Dermis microvascular lymphatic vessel endothelial cell (primary cell): ENCODE data around the gene LPP. TPM values are rescaled to one million over a fixed set of nuclear protein-coding genes. Genes with fewer than 3 reads are reported as not detected.
"Not testable (repeated sequence)": the region's sequence is repeated elsewhere in the genome, so short reads cannot be mapped to it uniquely, and the experiment has no call there.

Experiments
- DNase-seq, 2 donors: peaks; one replicate each; pipeline versions ENCODE4 v3.0.0 to v3.0.0-alpha.2; 2010; ENCODE audit warnings: low read depth in 2 of 2
- total RNA-seq: library from RNA; depleted of rRNA; stranded (reverse); fragments of >200 nt; gene quantifications from 2 replicates; pipeline ENCODE4 v1.2.1, GENCODE V29; 2014

Gene LPP
- total RNA-seq, 1 donor from 2014 or later = 23.1 TPM

DNA sequence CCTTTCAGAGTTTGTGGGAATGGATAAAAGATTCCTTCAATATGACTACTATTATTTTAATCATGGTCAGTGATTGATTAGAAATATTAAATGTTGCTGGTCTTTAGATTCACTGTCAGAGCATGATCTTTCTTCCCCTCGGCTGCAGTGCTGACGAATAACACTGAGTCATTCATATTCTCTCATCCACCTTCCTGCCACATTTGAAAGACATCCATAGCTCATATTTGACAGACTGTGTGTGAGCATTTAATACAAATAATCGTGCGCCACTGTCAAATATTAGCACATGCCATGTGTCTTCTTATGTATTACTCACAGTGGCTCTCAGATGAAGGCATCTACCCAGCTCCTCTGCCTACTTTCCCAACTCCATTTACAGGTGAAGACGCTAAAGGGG, 541.3 kb downstream of the LPP start:
- peak in 1 of 2 donors; percentile 75 for DNase-seq

GRCh38 chr3:188697127-188697526, 543.2 kb downstream of the LPP start:
- DNase-seq = no peak

DNA sequence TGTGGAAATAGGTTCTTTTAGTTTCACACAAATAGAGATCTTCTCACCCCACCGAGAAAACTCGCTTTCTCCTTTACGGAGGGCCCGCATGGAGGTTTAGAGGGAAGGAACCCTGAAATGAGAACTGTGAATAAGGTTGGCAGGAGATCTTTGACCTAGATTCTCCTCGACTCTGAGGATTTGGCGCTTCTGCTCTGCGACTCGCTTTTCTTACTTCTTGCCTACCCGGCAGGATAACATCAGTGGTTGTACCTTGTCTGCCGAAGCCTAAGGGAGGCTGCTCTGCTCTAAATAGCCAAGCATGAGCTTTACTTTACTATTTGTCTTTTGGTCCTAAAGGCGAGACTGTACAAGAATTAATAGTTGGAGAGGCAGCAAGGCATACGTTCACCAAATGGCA, 544.5 kb downstream of the LPP start:
- DNase-seq = no peak

- DNase-seq = no peak
These were observed 546.5 kb downstream of the LPP start for GRCh38 chr3:188700501-188700900.

DNA sequence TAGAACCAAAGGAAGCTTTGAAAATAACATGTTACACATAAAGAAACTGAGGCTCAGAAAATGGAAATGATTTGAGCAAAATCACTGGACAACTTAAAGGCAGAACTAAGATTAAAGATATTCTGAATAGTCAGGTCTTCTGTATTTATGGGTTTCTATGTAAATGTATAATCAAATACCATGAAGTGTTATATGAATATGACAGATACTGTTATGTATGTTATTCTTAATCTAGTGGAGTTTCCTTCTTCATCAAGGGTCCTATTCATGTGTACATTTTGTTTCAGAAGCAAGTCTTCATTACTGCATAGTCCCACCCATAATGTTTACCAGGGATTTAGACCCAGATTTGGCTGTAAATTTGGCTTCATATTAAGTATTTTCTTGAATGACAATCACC, 547.0 kb downstream of the LPP start:
- no peak for DNase-seq

- no peak for DNase-seq
These were observed 547.6 kb downstream of the LPP start for GRCh38 chr3:188701485-188701969.

- not testable (repeated sequence) for DNase-seq
These were observed 548.1 kb downstream of the LPP start for GRCh38 chr3:188702028-188702427.

- no peak for DNase-seq
These were observed 552.2 kb downstream of the LPP start for GRCh38 chr3:188706176-188706575.

DNA sequence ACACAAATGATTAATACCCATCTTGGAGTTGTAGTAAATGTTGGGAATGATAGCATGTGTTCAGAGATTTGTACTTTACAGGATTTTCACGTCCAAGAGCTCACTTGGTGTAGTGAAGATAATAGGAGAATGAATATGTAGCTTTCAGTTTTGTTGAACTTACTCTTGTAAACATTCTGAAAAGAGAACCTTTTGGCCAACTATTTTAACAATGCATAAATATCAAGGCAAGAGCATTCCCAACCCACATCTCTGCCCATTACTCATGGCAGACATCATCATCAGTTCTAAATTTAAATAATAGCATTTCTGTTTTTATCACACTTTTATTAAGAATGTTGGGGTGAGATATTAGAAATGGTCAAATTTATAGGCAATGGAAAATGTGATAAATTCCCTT, 552.6 kb downstream of the LPP start:
- DNase-seq = no peak

GRCh38 chr3:188707381-188708288, 553.7 kb downstream of the LPP start:
- peak; percentile 51 to 74 for DNase-seq

DNA sequence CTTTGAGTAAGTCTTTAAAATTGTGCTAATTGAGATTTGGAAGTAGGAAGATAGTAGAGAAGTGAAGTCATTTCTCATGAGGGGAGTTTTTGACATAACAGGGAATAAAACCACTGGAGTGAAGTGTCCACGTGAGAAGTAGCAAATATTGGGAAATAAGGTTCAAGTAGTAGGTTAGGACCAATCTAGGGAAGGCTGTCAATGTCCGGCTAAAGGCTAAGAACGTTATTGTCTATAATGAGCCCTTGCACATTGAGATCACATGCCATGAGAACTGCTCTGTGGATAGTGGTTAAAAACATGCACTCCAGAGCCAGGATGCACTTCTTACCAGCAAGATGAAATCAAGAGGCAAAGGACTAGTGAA, 557.9 kb downstream of the LPP start:
- DNase-seq = no peak

DNA sequence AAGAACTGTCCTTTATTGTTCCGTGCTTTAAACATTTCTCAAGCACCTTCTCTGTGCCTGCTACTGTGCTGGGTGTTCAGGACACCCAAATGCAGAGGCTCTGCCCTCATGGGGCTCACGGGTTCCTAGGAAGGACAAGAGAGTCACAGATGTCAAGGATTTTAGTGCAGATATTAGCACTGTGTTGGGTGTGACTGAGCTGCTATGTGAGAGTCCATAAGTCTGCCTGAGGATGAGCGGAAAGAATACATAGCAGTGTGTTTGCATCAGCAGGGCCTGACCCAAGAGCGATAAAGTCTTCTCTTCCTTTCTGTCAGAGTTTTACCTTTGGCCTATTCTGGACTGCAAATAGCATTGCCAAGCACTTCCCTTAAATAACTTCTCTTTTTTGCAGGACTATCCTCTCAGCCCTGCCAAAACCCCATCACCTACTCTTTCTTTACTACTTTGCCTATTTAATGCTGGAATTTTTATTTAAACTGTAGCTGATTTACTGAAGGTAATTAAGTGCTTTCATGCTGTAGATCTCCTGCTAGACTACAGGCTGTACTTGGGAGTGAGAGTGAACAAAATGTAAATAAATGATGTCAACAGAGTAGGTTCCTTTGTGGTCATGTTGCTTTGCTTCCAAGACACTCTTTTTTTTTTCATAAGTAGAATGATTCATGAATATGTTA, 558.4 kb downstream of the LPP start:
- DNase-seq = peak in 1 of 2 donors; percentile 52

GRCh38 chr3:188712991-188713390, 559.0 kb downstream of the LPP start:
- DNase-seq = no peak

GRCh38 chr3:188719545-188719944, 565.6 kb downstream of the LPP start:
- no peak for DNase-seq

DNA sequence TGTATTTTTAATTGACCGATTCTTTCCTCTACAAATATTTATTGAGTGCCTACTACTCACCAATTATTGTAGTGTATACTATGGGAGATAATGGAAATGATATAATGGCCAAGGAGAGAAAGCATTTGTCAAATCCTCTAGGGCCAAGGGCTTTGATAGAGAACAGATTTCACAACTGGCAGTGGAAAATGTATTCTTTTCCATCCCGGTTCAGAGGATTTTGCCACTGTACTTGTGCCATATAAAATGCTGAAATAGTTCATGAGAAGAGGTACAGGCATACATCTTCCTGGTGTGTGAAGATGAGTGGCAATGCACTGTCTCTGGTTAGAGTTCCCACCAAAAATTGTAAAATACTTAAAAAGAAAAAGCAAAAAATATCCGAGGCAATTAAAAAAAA, 566.3 kb downstream of the LPP start:
- DNase-seq = no peak

- no peak for DNase-seq
These were observed 566.7 kb downstream of the LPP start for GRCh38 chr3:188720636-188721035.

GRCh38 chr3:188721312-188721711, 567.4 kb downstream of the LPP start:
- DNase-seq = no peak

GRCh38 chr3:188721990-188722389, 568.0 kb downstream of the LPP start:
- no peak for DNase-seq

GRCh38 chr3:188722963-188723362, 569.0 kb downstream of the LPP start:
- DNase-seq = no peak

DNA sequence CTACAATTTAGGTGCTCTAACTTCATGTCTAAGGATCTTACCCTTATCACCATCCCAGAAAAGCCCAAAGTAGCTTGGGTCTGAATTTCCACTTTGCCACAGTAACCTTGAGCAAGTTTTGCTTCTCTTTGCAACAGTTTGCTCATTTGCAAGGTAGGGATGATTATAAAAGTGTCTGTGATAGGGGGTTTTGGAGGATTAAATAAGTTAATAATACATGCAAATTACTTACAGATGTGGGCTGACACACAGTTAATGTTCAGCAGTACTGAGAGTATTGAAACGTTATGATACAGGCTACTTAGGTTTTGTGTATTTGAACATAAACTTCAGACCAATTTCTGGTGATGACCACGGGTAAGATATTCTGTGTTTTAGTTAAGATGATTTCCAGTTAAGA, 573.1 kb downstream of the LPP start:
- no peak for DNase-seq

- DNase-seq = no peak
These were observed 574.5 kb downstream of the LPP start for GRCh38 chr3:188728371-188728896.

GRCh38 chr3:188729422-188729821, 575.5 kb downstream of the LPP start:
- peak in 1 of 2 donors; percentile 10 for DNase-seq
